BLaER1 treated with 17β-estradiol and CSF1 and Interleukin-3, amounts not matched to agents 10 nM and 100 nM (cell line): ENCODE measurements around the gene ZNF664.
A peak's percentile ranks its signal among the peaks of the same experiment; 100 is the strongest.

ENCODE experiments used
- H3K27ac ChIP-seq, 11 experiments: shearing (Covaris generic); formaldehyde crosslinking; 2 replicates each; pipeline ENCODE4 v1.8.1; 2022
- H3K27me3 ChIP-seq, 11 experiments: shearing (Covaris generic); formaldehyde crosslinking; 2 replicates each; pipeline ENCODE4 v1.8.1; 2022
- H3K36me3 ChIP-seq, 11 experiments: shearing (Covaris generic); formaldehyde crosslinking; 2 replicates each; pipeline ENCODE4 v1.8.1; 2022
- H3K4me1 ChIP-seq, 10 experiments: shearing (Covaris generic); formaldehyde crosslinking; 2 replicates each; pipeline ENCODE4 v1.8.1; 2022
- H3K4me2 ChIP-seq, 11 experiments: shearing (Covaris generic); formaldehyde crosslinking; 2 replicates each; pipeline ENCODE4 v1.8.1; 2022
- H3K4me3 ChIP-seq, 10 experiments: shearing (Covaris generic); formaldehyde crosslinking; 2 replicates each; pipeline ENCODE4 v1.8.1; 2022
- H3K9ac ChIP-seq, 11 experiments: shearing (Covaris generic); formaldehyde crosslinking; 2 replicates each; pipeline ENCODE4 v1.8.1; 2022
- H3K9me3 ChIP-seq, 11 experiments: shearing (Covaris generic); formaldehyde crosslinking; replicated peaks in 1 of 11; 2 replicates each; pipeline ENCODE4 v1.8.1; 2022
- H4K20me1 ChIP-seq, 11 experiments: shearing (Covaris generic); formaldehyde crosslinking; 2 replicates each; pipeline ENCODE4 v1.8.1; 2022
- Cebpa-rat ChIP-seq, 11 experiments: shearing (Covaris generic); IDR thresholded peaks; 2 replicates each; pipeline ENCODE4 v1.8.1; 2022

The ZNF664 gene

DNA sequence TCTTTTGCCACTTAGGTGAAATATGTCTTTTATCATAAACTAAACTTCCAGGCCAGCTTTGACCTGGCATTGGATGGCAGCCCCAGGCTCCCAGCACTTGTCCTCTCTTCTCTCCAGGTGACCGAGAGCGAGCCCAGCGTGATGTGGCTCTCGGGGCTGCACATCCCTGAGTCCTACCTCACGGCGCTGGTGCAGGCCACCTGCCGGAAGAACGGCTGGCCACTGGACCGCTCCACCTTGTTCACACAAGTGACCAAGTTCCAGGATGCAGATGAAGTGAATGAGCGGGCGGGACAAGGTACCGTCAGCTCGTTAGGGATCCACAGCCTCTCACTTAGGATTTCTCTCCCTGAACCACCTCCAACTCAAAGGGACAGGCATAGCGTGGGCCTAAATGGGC is 39.8 kb upstream of the ZNF664 start:
- Histone ChIP-seq H3K27ac (no peak overlapping the region), H3K36me3 (peaks cover 0 to 19% (median 15%) of the 10 kb centered on the region in 11 experiments; a peak in 16 of 22 replicates), H3K4me2 (peak overlapping the region in 9 of 11 experiments; percentile 40 to 84 (median 79); a peak in 16 of 22 replicates), H3K9ac (no peak overlapping the region), H3K9me3 (no peaks in the 10 kb centered on the region), H3K4me1 (peaks cover 38 to 86% (median 65%) of the 10 kb centered on the region in 10 experiments), H3K4me3 (no peak overlapping the region), H4K20me1 (peaks cover 0 to 62% (median 33%) of the 10 kb centered on the region in 11 experiments; a peak in 18 of 22 replicates), H3K27me3 (peaks cover 0 to 19% (median 0%) of the 10 kb centered on the region in 11 experiments; a peak in 8 of 22 replicates)
- no peak for TF ChIP-seq Cebpa-rat (IDR thresholded peaks at IDR 0.05)

DNA sequence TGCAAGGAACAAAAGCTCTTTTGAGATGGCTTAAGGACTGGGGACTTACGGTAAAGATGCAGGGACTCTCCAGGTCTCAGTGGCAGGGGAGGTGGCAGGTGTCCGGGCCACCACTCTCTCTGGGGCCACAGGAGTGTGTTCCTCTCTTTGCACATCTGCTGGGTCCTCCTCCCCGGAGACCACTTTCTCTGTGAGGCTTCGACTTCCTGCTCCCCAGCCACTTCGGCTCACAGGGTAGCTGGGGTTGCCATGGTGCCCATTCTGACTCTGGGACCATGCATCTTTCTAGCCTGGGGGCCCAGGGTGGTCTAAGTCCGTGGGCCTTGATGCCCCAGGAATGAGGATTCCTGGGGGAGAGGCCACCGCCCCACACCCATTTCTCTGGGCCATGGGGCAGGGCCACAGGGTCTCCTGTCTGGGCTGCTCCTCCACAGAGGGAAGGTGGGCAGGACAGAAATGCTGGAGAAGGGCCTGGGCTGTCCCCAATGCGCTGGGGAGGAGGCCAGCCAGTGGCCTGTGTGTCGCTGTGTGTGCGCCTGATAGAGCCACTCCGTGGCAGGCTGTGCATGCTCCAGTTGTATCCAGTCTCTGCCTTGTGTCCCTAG is 38.9 kb upstream of the ZNF664 start:
- peak overlapping the region; percentile 7 to 84 (median 76); a peak in 19 of 22 replicates for H3K4me2 ChIP-seq
- peaks cover 0 to 53% (median 24%) of the 10 kb centered on the region in 11 experiments; a peak in 17 of 22 replicates for H4K20me1 ChIP-seq

DNA sequence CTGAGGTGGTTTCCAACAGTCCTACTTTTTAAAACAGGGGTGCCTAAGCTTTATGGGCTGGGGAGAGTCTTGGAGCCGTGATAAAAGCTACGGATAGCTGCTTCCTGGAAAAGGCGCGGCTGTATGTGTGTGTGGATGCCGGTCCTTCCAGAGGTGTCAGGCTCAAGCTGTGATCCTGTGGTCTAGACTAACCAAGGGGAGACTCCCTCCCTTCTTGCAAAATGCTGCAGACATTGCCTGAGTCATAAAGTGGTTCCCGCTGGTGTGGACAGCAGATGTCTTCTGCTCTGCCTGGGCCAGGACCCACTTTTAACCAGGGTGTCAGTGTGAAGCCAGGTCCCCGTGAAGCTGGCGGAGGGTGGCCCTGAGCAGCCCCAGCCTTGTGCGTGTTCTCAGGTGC is 38.2 kb upstream of the ZNF664 start:
- Histone ChIP-seq H4K20me1 (peaks cover 0 to 46% (median 17%) of the 10 kb centered on the region in 11 experiments; a peak in 16 of 22 replicates), H3K9me3 (no peaks in the 10 kb centered on the region), H3K27me3 (peaks cover 0 to 9% (median 0%) of the 10 kb centered on the region in 11 experiments; a peak in 7 of 22 replicates), H3K4me1 (peaks cover 35 to 81% (median 60%) of the 10 kb centered on the region in 10 experiments), H3K27ac (no peak overlapping the region), H3K9ac (no peak overlapping the region), H3K36me3 (peaks cover 0 to 26% (median 18%) of the 10 kb centered on the region in 11 experiments; a peak in 16 of 22 replicates), H3K4me2 (peak overlapping the region; percentile 4 to 84 (median 76); a peak in 18 of 22 replicates), H3K4me3 (no peak overlapping the region)
- TF ChIP-seq Cebpa-rat (IDR thresholded peaks at IDR 0.05), result no peak

More for the DNA sequence above, 38.9 kb upstream of the ZNF664 start:
- Histone ChIP-seq H3K27me3 (peaks cover 0 to 16% (median 0%) of the 10 kb centered on the region in 11 experiments; a peak in 8 of 22 replicates), H3K4me1 (peaks cover 38 to 86% (median 65%) of the 10 kb centered on the region in 10 experiments), H3K36me3 (peaks cover 0 to 19% (median 15%) of the 10 kb centered on the region in 11 experiments; a peak in 16 of 22 replicates), H3K4me3 (no peak overlapping the region), H3K9me3 (no peaks in the 10 kb centered on the region), H3K9ac (no peak overlapping the region), H3K27ac (no peak overlapping the region)
- TF ChIP-seq Cebpa-rat (IDR thresholded peaks at IDR 0.05), result no peak

DNA sequence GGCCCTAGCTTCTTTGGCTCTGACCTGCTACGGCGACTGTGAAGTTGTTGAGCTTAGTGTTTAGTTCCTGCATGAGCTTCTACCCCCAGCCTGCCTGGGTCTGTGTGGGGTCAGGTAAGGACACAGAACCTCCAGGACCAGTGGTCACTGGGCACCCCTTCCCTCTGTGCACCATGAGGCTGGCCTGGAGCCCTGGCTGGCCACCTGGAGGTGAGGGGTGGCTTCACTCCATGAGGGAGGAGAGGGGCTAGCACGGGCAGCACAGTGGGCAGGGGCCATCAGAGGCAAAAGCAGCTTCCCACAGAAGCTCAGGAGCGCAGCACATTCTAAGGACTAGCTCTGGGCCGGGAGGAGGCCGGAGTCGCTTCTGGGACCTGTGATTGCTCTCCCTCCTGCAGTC is 37.1 kb upstream of the ZNF664 start:
- Histone ChIP-seq H3K4me2 (no peak overlapping the region), H3K9ac (no peak overlapping the region), H3K27ac (no peak overlapping the region), H3K27me3 (peaks cover 0 to 3% (median 0%) of the 10 kb centered on the region in 11 experiments; a peak in 1 of 22 replicates), H3K4me1 (peaks cover 35 to 70% (median 51%) of the 10 kb centered on the region in 10 experiments), H3K36me3 (peaks cover 0 to 35% (median 25%) of the 10 kb centered on the region in 11 experiments; a peak in 17 of 22 replicates), H3K9me3 (peaks cover 0 to under 1% (median 0%) of the 10 kb centered on the region in 11 experiments; a peak in 3 of 22 replicates), H4K20me1 (peaks cover 0 to 41% (median 13%) of the 10 kb centered on the region in 11 experiments; a peak in 16 of 22 replicates), H3K4me3 (no peak overlapping the region)
- TF ChIP-seq Cebpa-rat (IDR thresholded peaks at IDR 0.05), result no peak

DNA sequence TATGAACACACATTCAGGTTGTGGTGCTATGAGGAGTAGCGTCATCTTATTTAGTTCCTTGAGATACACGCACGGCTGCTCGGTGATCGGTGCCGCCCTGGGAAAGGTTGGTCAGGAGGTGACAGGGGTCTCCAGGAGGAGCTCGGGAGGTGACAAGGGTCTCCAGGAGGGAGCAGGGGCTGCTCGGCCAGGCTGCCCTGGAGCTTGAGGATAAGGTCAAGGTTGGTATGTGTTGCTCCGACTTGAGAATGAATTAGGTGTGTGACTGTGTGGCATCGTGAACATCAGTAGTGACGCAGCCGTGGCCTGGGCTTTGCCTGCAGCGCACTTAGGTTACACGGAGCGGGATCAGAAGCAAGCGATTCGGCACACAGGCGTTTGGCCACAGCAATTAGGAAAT is 36.5 kb upstream of the ZNF664 start:
- peaks cover 0 to 3% (median 0%) of the 10 kb centered on the region in 11 experiments; a peak in 1 of 22 replicates for H3K27me3 ChIP-seq
- peaks cover under 1 to 6% (median 2%) of the 10 kb centered on the region in 11 experiments; a peak in 17 of 22 replicates for H3K9me3 ChIP-seq
- H3K4me1 ChIP-seq, result peaks cover 40 to 64% (median 55%) of the 10 kb centered on the region in 10 experiments
- peaks cover 0 to 41% (median 10%) of the 10 kb centered on the region in 11 experiments; a peak in 16 of 22 replicates for H4K20me1 ChIP-seq
- no peak for TF ChIP-seq Cebpa-rat (IDR thresholded peaks at IDR 0.05)
- peaks cover 4 to 40% (median 27%) of the 10 kb centered on the region in 11 experiments; a peak in 20 of 22 replicates for H3K36me3 ChIP-seq
- H3K27ac ChIP-seq, result no peak overlapping the region
- no peak overlapping the region for H3K4me3 ChIP-seq
- no peak overlapping the region for H3K4me2 ChIP-seq
- H3K9ac ChIP-seq, result no peak overlapping the region

DNA sequence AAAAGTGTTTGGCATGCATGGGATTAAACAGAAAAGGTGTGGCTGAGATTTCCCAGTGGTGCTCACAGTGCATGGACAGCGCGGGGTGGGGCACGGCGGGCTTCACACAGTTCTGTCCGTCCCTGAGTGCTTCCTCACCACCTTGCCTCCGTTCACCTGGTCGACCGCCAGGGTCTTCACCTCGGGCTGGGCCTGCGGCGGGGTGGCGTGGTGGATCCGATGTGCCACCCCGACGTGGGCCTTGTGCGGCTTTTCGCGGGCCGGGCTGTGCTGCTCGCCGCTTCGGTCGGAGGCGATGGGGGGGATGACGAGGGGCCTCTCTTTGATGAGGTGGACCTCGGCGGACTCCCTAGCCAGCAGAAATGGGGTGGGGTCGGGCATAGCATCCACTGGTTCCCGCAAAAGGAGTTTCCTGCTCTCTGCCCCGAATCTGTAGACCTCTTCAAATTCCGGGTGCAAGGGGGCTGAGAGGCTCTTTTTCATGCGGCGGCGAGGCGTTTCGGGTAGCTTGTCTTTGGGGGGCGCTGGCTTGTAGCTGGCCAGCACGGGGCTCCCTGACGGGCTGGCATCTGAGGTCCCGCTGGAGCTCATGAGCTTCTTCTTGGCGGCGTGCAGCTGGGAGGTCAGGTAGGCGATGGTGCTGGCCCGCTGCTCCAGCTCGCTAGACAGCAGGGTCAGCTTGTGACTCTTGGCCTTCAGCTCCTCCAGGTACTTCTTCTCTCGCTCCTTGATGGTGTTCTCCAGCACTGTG is 35.9 kb upstream of the ZNF664 start:
- Histone ChIP-seq H3K4me2 (peak overlapping the region; percentile 73 to 98 (median 93)), H4K20me1 (peaks cover 0 to 41% (median 10%) of the 10 kb centered on the region in 11 experiments; a peak in 15 of 22 replicates), H3K4me1 (peaks cover 44 to 61% (median 54%) of the 10 kb centered on the region in 10 experiments), H3K9ac (peak overlapping the region in 10 of 11 experiments; percentile 15 to 68 (median 58); a peak in 14 of 22 replicates), H3K4me3 (peak overlapping the region in 4 of 10 experiments; percentile 12 to 65 (median 32); a peak in 4 of 20 replicates), H3K9me3 (peaks cover 7 to 13% (median 9%) of the 10 kb centered on the region in 11 experiments; a peak in 21 of 22 replicates), H3K27ac (peak overlapping the region in 6 of 11 experiments; percentile 33 to 69 (median 46); a peak in 8 of 22 replicates), H3K27me3 (no peaks in the 10 kb centered on the region), H3K36me3 (peaks cover 11 to 46% (median 34%) of the 10 kb centered on the region in 11 experiments)
- no peak for TF ChIP-seq Cebpa-rat (IDR thresholded peaks at IDR 0.05)

DNA sequence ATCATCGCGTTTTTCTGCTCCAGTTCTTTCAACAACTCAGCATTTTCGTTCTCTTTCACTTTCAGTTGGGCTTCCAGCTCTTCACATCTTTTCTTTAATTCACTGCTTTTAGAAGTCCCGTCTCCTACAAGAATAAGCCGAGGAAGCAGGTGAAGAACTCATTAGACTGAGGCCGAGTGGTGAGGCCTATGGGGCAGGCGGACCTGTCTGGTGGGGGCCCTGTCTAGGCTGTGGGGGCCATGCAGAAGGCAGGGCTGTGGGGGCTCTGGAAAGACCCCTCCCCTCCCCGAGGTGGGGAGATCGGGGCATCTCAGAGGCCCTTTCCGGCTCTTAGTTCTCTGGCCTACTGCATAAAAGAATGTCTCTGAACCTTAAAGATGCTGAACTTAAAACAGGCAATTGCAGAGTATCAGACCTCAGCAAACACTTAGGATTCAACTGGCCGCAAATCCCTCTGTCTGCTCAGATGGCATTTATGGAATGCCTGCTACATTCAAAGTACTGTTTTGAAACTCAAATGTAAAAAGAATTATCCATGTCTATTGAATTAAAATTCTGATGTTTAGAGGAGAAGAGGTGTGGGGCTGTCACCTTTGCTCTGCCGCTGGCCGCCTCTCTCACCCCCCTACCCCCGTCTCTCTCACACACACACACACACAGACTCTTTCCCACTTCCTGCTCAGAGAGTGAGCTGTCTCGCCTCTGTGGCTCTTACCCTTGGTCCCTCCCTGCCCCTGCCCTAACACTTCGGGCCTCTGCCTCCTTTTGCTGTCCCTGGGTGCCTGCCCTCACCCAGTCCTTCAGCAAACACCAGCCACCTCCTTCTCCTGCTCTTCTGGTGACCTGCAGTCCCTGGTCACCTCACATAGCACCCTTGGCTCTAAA is 35.1 kb upstream of the ZNF664 start:
- no peak for TF ChIP-seq Cebpa-rat (IDR thresholded peaks at IDR 0.05)
- peak overlapping the region; percentile 73 to 98 (median 93) for H3K4me2 ChIP-seq
- no peaks in the 10 kb centered on the region for H3K27me3 ChIP-seq
- peak overlapping the region in 9 of 11 experiments; percentile 33 to 69 (median 46); a peak in 17 of 22 replicates for H3K27ac ChIP-seq
- peaks cover 17 to 55% (median 42%) of the 10 kb centered on the region in 11 experiments for H3K36me3 ChIP-seq
- H3K9ac ChIP-seq, result peak overlapping the region; percentile 35 to 68 (median 57); a peak in 19 of 22 replicates
- H3K9me3 ChIP-seq, result peaks cover 8 to 21% (median 15%) of the 10 kb centered on the region in 11 experiments; a peak in 21 of 22 replicates
- peaks cover 44 to 62% (median 51%) of the 10 kb centered on the region in 10 experiments for H3K4me1 ChIP-seq
- H4K20me1 ChIP-seq, result peaks cover 0 to 41% (median 10%) of the 10 kb centered on the region in 11 experiments; a peak in 15 of 22 replicates
- H3K4me3 ChIP-seq, result peak overlapping the region in 9 of 10 experiments; percentile 12 to 65 (median 38); a peak in 12 of 20 replicates
